SK-N-SH treated with all-trans-retinoic acid at 6 μM for 48 hours (cell line): ENCODE data around the gene PRKG1.

Experiments
- RARB ChIP-seq: fragments of 250-450 bp; sonication (Bioruptor Pico); IDR thresholded peaks from 2 replicates; pipeline ENCODE4 v1.8.0; 2021; ENCODE audit warnings: mild to moderate bottlenecking, moderate library complexity
- TOX ChIP-seq: fragments of 250-450 bp; sonication (Bioruptor Pico); IDR thresholded peaks from 2 replicates; pipeline ENCODE4 v1.8.0; 2021; ENCODE audit warnings: mild to moderate bottlenecking, moderate library complexity, borderline replicate concordance
- ZFP30 ChIP-seq: fragments of 450-650 bp; formaldehyde crosslinking; IDR thresholded peaks from 2 replicates; pipeline ENCODE4 v1.5.0; 2022; ENCODE audit warnings: mild to moderate bottlenecking, moderate library complexity
- ZNF565 ChIP-seq: fragments of 450-650 bp; formaldehyde crosslinking; conservative IDR thresholded peaks from 2 replicates; pipeline ENCODE4 v1.5.0; 2020; ENCODE audit warnings: low read depth, mild to moderate bottlenecking, moderate library complexity
- TF ChIP-seq, protein P1 (sequence below): fragments of 250-450 bp; sonication (Bioruptor Pico); IDR thresholded peaks from 2 replicates; pipeline ENCODE4 v1.5.1; 2020; ENCODE audit warnings: low read depth, mild to moderate bottlenecking, moderate library complexity
- TF ChIP-seq, protein P2 (sequence below): fragments of 250-450 bp; sonication (Bioruptor Pico); IDR thresholded peaks from 2 replicates; pipeline ENCODE4 v1.8.0; 2021; ENCODE audit warnings: low read depth, mild to moderate bottlenecking, moderate library complexity, borderline replicate concordance

DNA sequence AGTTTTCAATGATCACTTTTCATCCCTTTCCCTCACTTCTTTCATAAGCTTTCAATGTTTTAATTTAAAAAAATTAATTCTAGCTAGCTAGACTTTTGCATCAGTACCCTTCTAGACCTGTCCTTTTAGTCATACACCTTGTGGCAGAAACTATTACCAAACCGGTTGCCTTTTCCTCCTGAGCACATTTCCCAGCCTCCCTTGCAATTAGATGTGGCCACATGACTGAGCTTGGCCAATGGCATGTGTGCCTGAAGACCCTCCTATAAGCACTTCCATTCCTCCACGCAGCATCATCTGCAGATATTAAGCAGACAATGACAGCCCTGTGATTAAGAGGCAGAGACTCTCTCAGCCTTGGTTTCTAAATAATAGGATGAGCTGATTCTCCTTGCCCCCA lies 1252.1 kb downstream of the PRKG1 start:
- TF ChIP-seq ZFP30 (CRISPR knock-in tag): no peak
- no peak for TF ChIP-seq TOX
- TF ChIP-seq RARB (CRISPR knock-in tag): no peak
- TF ChIP-seq, protein P1, sequence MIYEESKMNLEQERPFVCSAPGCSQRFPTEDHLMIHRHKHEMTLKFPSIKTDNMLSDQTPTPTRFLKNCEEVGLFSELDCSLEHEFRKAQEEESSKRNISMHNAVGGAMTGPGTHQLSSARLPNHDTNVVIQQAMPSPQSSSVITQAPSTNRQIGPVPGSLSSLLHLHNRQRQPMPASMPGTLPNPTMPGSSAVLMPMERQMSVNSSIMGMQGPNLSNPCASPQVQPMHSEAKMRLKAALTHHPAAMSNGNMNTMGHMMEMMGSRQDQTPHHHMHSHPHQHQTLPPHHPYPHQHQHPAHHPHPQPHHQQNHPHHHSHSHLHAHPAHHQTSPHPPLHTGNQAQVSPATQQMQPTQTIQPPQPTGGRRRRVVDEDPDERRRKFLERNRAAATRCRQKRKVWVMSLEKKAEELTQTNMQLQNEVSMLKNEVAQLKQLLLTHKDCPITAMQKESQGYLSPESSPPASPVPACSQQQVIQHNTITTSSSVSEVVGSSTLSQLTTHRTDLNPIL (CRISPR knock-in tag): no peak
- no peak for TF ChIP-seq ZNF565 (CRISPR knock-in tag)
- TF ChIP-seq, protein P2, sequence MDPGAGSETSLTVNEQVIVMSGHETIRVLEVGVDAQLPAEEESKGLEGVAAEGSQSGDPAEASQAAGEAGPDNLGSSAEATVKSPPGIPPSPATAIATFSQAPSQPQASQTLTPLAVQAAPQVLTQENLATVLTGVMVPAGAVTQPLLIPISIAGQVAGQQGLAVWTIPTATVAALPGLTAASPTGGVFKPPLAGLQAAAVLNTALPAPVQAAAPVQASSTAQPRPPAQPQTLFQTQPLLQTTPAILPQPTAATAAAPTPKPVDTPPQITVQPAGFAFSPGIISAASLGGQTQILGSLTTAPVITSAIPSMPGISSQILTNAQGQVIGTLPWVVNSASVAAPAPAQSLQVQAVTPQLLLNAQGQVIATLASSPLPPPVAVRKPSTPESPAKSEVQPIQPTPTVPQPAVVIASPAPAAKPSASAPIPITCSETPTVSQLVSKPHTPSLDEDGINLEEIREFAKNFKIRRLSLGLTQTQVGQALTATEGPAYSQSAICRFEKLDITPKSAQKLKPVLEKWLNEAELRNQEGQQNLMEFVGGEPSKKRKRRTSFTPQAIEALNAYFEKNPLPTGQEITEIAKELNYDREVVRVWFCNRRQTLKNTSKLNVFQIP: no peak
